NCI-H187 (cell line): ENCODE data around the gene CALHM3.
"Not testable (repeated sequence)": the region's sequence is repeated elsewhere in the genome, so short reads cannot be mapped to it uniquely, and the experiment has no call there.

Experiments used
- DNase-seq, 2 experiments: peaks; one replicate each; lab custom pipeline; 2025; lab: John Stamatoyannopoulos, UW

Gene CALHM3

GRCh38 chr10:103502849-103503660, 24.0 kb upstream of the CALHM3 start:
- no peak for DNase-seq

- DNase-seq, result no peak
Measured at GRCh38 chr10:103501186-103501585, 22.1 kb upstream of the CALHM3 start.

- no peak for DNase-seq
Measured at GRCh38 chr10:103500481-103500880, 21.4 kb upstream of the CALHM3 start.

GRCh38 chr10:103499881-103500280, 20.8 kb upstream of the CALHM3 start:
- DNase-seq, result no peak

GRCh38 chr10:103498936-103499638, 20.0 kb upstream of the CALHM3 start:
- peak; percentile 54 to 59 for DNase-seq

GRCh38 chr10:103497161-103497915, 18.3 kb upstream of the CALHM3 start:
- DNase-seq, result no peak

- DNase-seq, result no peak
Measured at GRCh38 chr10:103495321-103495720, 16.3 kb upstream of the CALHM3 start.

- DNase-seq, result no peak
Measured at GRCh38 chr10:103493916-103494877, 15.2 kb upstream of the CALHM3 start.

GRCh38 chr10:103493362-103493915, 14.4 kb upstream of the CALHM3 start, which contains the start of gene NEURL1:
Gene NEURL1, plus strand, starts transcription at chr10:103493705. Its CDS starts 683 bp downstream, at chr10:103494388.
- peak; percentile 15 to 43 for DNase-seq

GRCh38 chr10:103492655-103493261, 13.7 kb upstream of the CALHM3 start:
- DNase-seq, result no peak

- DNase-seq, result no peak
Measured at GRCh38 chr10:103491729-103492364, 12.8 kb upstream of the CALHM3 start.

- DNase-seq, result no peak
Measured at GRCh38 chr10:103490986-103491314, 11.9 kb upstream of the CALHM3 start.

- DNase-seq, result no peak
Measured at GRCh38 chr10:103487410-103487708, 8.3 kb upstream of the CALHM3 start.

- not testable (repeated sequence) for DNase-seq
Measured at GRCh38 chr10:103486635-103487409, 7.8 kb upstream of the CALHM3 start.

GRCh38 chr10:103481974-103482531, 3.0 kb upstream of the CALHM3 start:
- no peak for DNase-seq

GRCh38 chr10:103480521-103480920, 1.5 kb upstream of the CALHM3 start:
- DNase-seq, result no peak

- no peak for DNase-seq
Measured at GRCh38 chr10:103478671-103479070, 369 bp downstream of the CALHM3 start.

- no peak for DNase-seq
Measured at GRCh38 chr10:103476046-103476768, 2.8 kb downstream of the CALHM3 start.

GRCh38 chr10:103475437-103475836, 3.6 kb downstream of the CALHM3 start:
- DNase-seq, result no peak
